Stimulated activated CD4-positive, alpha-beta T cell treated with anti-CD3 and anti-CD28 coated beads, Interleukin-2, amount 100 ng/mL, for 24 hours (primary cell): Measurements from ENCODE around the gene CHN2.

ENCODE experiments used
- DNase-seq, 2 donors: peaks; one replicate each; pipeline ENCODE4 v3.0.0-alpha.2; 2020

CHN2 gene

GRCh38 chr7:29479301-29480200, 285.0 kb downstream of the CHN2 start:
- no peak for DNase-seq

- no peak for DNase-seq
Measured at GRCh38 chr7:29480451-29480850, 285.9 kb downstream of the CHN2 start.

DNA sequence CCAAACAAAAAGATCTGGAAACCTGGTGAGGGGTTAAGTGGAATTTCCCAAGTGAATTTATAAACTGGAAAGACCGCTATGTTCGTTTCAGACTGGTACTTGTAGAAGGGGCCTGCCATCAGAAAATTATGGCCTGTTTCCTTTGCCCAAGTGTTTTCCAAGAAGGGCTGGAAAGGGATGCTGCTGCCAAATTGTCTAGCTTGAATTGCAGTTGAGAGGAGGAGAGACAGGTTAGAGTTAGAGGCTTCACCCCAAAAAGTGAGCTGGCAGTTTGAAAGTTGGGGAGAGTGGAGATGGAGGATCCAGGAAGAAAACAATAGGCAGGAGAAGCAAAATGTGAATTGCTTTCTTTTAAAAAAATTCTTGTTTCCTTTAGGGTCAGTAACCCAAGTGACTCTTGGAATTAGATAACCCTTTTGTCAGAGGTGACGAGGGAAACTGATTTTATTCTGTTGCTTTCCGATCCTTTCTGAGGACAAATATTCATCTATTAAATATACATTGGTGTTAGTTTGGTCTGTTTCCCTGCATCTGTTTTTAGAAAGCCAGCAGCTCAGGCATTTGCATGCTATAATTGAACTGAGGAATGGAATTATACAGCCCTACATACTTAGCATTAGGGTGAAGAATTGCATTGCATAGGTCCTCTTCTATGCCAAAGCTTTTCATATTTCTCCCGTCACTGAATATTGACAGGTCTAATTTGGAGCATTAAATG, 286.5 kb downstream of the CHN2 start:
- DNase-seq, result no peak

DNA sequence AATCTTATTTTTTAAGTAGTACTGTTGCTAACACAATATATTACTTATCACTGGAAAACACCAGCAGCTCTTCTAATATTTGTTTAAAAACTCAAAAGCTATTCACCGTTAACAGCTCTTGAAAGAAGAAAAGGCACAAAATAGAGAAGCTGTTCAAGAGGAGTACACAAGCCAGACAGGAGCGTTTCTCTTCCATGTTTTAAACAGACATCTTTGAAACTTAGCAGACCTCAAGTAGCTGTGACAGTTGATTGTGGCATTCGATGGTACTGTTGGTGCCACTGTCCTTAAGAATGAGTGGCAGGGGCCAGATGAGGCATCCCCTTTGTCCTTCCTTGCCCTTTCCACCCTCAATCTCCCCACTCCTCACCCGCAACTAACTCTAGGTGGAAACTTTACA, 287.5 kb downstream of the CHN2 start:
- DNase-seq, result no peak

GRCh38 chr7:29483219-29484104, 288.9 kb downstream of the CHN2 start:
- DNase-seq, result no peak

DNA sequence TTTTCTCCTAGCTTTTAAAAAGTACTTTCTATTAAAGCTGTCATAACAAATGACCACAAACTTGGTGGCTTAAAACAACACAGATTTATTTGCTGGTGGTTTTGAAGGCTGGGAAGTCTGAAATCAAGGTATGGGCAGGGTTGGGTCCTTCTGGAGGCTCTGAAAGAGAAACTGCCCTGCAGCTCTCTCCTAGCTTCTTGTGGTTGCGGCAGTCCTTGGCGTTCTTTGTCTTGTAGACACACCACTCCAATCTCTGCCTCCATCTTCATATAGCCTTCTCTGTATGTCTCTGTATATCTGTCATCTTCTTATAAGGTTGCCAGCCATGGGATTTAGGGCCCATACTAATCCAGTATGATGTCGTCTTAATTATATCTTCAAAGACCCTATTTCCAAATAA, 289.7 kb downstream of the CHN2 start:
- no peak for DNase-seq

- DNase-seq, result no peak
Measured at GRCh38 chr7:29485339-29486190, 291.0 kb downstream of the CHN2 start.

DNA sequence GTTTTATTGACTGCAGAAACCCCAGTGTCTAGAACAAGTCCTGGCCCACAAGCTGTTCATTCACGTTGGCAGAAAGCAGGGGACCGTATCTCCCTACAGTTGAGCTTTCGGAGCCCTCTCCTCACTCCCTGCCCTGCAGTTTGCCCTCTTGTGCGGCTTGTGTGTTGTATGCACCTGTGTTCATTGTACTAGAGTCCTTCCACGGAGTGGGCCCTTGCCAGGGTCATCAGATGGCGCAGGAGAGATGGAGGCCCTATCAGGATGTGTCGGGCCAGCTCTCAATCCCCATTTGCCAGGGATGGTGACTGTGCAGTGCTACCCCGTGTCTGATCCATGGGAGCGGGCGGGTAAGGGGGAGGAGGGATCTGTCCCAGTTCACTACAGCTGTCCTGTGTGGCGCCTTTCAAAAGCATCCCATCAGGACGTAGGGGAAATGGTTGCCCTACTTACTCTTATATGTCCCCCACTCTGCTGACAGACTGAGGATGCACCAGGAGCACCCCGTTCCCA, 291.7 kb downstream of the CHN2 start:
- DNase-seq, result no peak

GRCh38 chr7:29487424-29487823, 292.8 kb downstream of the CHN2 start:
- no peak for DNase-seq

- no peak for DNase-seq
Measured at GRCh38 chr7:29488203-29488970, 293.8 kb downstream of the CHN2 start.

DNA sequence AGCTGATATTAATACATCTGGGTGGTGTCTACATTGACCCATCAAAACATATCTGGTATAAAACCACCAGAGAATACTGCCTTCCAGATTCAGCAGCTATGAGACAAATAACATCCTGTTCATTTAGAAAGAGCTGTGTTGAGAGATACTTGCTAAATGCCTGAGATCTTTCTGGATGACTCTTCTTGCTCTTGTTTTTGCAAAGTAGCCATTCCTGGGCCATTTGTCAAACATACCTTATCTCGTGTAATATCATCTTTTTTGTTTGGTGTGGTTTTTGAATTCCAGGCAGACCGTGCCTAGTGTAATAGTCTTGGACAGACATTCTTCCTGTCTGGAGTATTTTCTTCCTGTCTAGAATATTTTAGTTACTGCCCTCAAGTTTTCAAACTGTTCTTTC, 294.4 kb downstream of the CHN2 start:
- no peak for DNase-seq

DNA sequence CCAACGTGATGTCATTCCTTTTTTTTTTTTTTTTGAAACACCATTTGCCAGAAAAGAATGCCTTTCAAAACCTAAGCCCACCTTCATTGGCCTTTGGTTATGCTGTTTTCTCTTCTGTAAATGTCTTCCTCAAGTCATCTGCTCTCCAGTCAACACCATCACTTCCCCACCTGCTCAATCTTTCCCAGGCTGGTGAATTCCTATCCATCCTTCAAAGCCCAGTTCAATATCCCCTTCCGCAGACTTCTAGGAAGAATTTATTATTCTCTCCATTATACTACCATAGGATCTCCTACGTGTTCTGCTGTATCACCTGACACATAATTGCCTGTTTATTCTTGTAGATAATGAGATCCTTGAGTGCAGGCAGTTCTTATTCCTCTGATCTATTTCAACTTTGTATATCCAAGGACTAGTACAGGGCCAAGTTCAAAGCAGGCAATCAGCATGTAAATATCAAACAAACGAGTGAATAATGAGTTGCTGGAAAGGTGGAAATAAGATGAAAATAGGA, 295.6 kb downstream of the CHN2 start:
- no peak for DNase-seq

DNA sequence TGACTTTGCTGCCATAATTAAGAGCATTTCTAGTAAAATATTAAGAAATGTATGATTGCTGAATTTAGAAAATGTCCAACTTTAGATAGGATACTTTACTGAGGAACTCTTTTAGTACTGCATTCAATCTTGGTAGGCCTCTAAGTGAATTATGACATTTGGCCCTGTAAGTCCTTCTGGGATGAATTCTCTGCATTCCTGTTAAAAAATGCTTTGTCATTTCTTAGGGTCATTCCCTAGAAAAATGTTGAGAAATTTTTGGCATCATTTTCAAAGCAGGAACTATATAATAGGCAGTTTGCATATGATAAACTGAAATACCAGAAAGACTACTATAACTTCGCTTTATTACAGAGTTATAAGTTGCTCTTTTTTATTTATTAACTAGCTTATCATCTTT, 299.8 kb downstream of the CHN2 start:
- DNase-seq, result no peak

DNA sequence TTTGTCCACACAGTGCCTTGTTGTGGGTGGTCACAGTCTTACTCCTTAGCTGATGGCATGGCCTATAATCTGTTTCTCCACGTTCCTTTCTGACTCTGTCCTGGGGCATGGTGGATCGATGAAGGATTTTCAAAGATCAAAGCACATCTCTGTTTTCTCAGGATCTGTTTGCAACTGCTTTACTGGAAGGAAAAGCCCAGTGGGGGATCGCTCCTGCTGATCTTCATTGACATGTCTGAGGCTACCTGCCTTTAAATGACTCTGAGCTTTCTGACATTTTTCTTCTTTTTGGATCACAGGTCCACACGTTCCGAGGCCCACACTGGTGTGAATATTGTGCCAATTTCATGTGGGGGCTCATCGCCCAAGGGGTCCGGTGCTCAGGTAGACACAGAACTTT, 301.1 kb downstream of the CHN2 start:
- no peak for DNase-seq

DNA sequence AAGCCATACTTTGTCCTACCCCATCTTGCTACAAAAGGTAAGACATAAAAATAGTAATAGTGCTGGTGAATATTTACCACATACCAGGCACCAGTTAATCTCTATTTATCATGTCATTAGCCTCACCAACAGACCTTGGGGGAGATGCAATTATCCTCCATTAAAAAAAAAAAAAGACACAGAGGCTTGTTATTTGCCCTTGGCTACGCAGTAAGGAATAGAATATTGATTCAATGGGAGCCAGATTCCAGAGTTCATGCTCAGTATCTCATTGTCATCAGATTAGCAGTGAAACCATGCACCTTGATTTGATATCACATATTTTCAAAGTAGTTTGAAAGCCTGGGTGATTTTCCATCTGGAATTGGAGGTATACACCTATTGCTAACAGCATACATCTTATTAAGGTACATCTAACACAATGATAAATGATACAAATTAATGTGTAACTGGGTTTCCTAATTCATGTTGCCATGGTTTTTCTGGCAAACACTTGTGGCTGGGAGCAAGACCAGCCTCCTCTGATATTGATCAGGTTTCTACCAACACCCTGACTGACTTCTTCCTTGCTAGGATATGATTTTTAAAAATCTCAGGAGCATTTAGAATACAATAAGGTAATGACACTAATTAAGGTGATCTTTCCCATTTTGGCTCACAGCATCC, 301.9 kb downstream of the CHN2 start:
- DNase-seq, result no peak

DNA sequence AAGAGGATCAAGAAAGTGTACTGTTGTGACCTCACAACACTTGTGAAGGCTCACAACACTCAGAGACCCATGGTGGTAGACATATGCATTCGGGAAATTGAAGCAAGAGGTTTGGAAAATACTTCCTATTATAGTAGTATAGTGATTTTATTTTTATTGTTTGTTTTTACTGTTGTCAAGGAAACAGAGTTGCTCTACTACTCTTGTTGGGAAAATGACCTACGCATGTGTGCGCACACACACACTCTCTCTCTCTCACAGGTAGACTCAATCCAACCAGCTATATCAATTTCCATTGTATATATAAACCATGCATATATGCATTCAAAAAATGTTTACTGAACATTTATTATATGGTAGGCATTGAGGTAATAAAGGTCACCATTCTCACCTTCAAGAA, 305.4 kb downstream of the CHN2 start:
- DNase-seq, result no peak

DNA sequence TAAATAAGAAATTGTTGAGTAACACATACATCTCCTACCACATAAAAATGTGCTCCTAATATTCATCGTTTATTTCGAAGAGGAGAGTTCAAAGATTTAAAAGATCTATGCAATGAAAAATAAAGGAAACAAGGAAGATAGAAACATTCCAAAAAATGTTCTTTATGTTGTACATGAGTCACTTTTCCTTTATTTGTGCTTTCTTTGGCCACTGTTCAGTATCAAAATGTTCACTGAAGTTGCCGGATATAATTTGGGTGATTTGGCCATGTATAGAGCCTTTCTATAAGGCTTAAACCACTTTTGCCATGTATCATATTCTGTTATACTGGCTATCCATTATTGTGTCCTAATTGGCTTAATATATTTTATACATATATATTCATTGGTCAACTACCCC, 306.1 kb downstream of the CHN2 start:
- DNase-seq, result no peak

GRCh38 chr7:29502133-29502532, 307.6 kb downstream of the CHN2 start:
- DNase-seq, result no peak

GRCh38 chr7:29505931-29506330, 311.4 kb downstream of the CHN2 start:
- DNase-seq, result no peak

- DNase-seq, result no peak
Measured at GRCh38 chr7:29508608-29509007, 314.0 kb downstream of the CHN2 start.

GRCh38 chr7:29510028-29510427, 315.5 kb downstream of the CHN2 start:
- no peak for DNase-seq
